A549 (cell line): Measurements from ENCODE around the gene SIGLEC8. TPM values are rescaled to one million over a fixed set of nuclear protein-coding genes. Genes with fewer than 3 reads are reported as not detected.

Experiments used
- ATAC-seq, 2 experiments: fragments of 200-7000 bp in 1 of 2; fragments of >200 bp in 1 of 2; cut with Nextera tagmentation in 1 of 2; cut with Tn5 transposase in 1 of 2; 3 replicates each; pipeline versions ENCODE4 v1.8.0 to v1.9.1; 2018 to 2020; ENCODE audit warnings: mild to moderate bottlenecking in 1 of 2, moderate library complexity in 1 of 2
- CTCF ChIA-PET: fragments of 300-600 bp; sonication (Branson Sonifier 250); formaldehyde crosslinking; extraction: SDS; loops from one replicate; lab custom pipeline; 2021; ENCODE audit warnings: antibody characterized with exemption, inconsistent platforms; lab: Yijun Ruan, JAX
- POLR2A ChIA-PET: fragments of 350-600 bp; formaldehyde crosslinking; extraction: SDS; loops from one replicate; lab custom pipeline; 2021; ENCODE audit warnings: antibody characterized with exemption, inconsistent platforms; lab: Yijun Ruan, JAX
- DNase-seq, 2 experiments: peaks; one replicate each; pipeline versions ENCODE4 v3.0.0 to v3.0.0-alpha.2; 2011 to 2016; ENCODE audit warnings: low read depth in 1 of 2, low spot score in 1 of 2
- FAIRE-seq: peaks from 2 replicates; lab custom pipeline; 2011; peaks lifted over from hg19 to GRCh38; lab: Jason Lieb, UNC
- H3K27ac ChIP-seq, 2 experiments: fragments of >200 bp; sonication (Bioruptor Twin); formaldehyde crosslinking; 3 replicates each; pipeline ENCODE4 v1.5.1; 2016 to 2017
- H3K4me1 ChIP-seq: fragments of >200 bp; sonication (Bioruptor Twin); formaldehyde crosslinking; 3 replicates; pipeline ENCODE4 v1.6.1; 2016
- H3K4me2 ChIP-seq: fragments of >200 bp; sonication (Bioruptor Twin); formaldehyde crosslinking; 3 replicates; pipeline ENCODE4 v1.6.1; 2016
- H3K4me3 ChIP-seq: fragments of >200 bp; sonication (Bioruptor Twin); formaldehyde crosslinking; 3 replicates; pipeline ENCODE4 v1.5.1; 2016
- H3K9me3 ChIP-seq: fragments of >200 bp; sonication (Bioruptor Twin); formaldehyde crosslinking; 3 replicates; pipeline ENCODE4 v1.6.1; 2016
- BHLHE40 ChIP-seq: IDR thresholded peaks from 2 replicates; pipeline ENCODE4 v1.6.1; 2012; ENCODE audit warnings: low read depth, low read length, inconsistent platforms
- CBX2 ChIP-seq: fragments of 200-600 bp; sonication (generic); IDR thresholded peaks from 2 replicates; pipeline ENCODE4 v1.6.1; 2016; ENCODE audit warnings: low read depth, mild to moderate bottlenecking, borderline replicate concordance
- CHD2 ChIP-seq: fragments of 150-350 bp; IDR thresholded peaks from 2 replicates; pipeline ENCODE4 v1.6.1; 2014; ENCODE audit warnings: low read length; ENCODE audit not compliant: partially characterized antibody
- CHD4 ChIP-seq: fragments of 200-600 bp; sonication (generic); IDR thresholded peaks from 2 replicates; pipeline ENCODE4 v1.6.1; 2016; ENCODE audit warnings: antibody characterized with exemption, mild to moderate bottlenecking, borderline replicate concordance
- CTCF ChIP-seq: fragments of >200 bp; sonication (Bioruptor Twin); formaldehyde crosslinking; IDR thresholded peaks from 3 replicates; pipeline ENCODE4 v1.5.1; 2016
- E2F6 ChIP-seq: IDR thresholded peaks from 2 replicates; pipeline ENCODE4 v1.6.1; 2012; ENCODE audit warnings: low read depth, borderline replicate concordance
- EHF ChIP-seq: fragments of 250-450 bp; sonication (Bioruptor Pico); IDR thresholded peaks from 2 replicates; pipeline ENCODE4 v1.5.0; 2020; ENCODE audit warnings: mild to moderate bottlenecking
- EHMT2 ChIP-seq: fragments of 200-600 bp; sonication (generic); IDR thresholded peaks from 2 replicates; pipeline ENCODE4 v1.6.1; 2016; ENCODE audit warnings: antibody characterized with exemption, low read depth, mild to moderate bottlenecking, moderate library complexity
- ELK1 ChIP-seq: fragments of 150-350 bp; IDR thresholded peaks from 2 replicates; pipeline ENCODE4 v1.6.1; 2014; ENCODE audit warnings: low read depth, mild to moderate bottlenecking, low read length
- EP300 ChIP-seq, 2 experiments: fragments of >200 bp; sonication (Bioruptor Twin); formaldehyde crosslinking; IDR thresholded peaks; 2 replicates in 1 of 2; 3 replicates in 1 of 2; pipeline ENCODE4 v1.6.1; 2016 to 2017
- ESRRA ChIP-seq: fragments of 150-350 bp; IDR thresholded peaks from 2 replicates; pipeline ENCODE4 v1.6.1; 2014; ENCODE audit warnings: mild to moderate bottlenecking, low read length, borderline replicate concordance
- GATA3 ChIP-seq: IDR thresholded peaks from 2 replicates; pipeline ENCODE4 v1.6.1; 2012; ENCODE audit warnings: borderline replicate concordance
- HDAC2 ChIP-seq: fragments of 200-600 bp; sonication (generic); IDR thresholded peaks from 2 replicates; pipeline ENCODE4 v1.6.1; 2016
- HEYL ChIP-seq: fragments of 250-450 bp; sonication (Bioruptor Pico); IDR thresholded peaks from 2 replicates; pipeline ENCODE4 v1.8.0; 2021; ENCODE audit warnings: mild to moderate bottlenecking, moderate library complexity
- JUN ChIP-seq, 2 experiments: fragments of >200 bp; sonication (Bioruptor Twin); formaldehyde crosslinking; IDR thresholded peaks; 2 replicates in 1 of 2; 3 replicates in 1 of 2; pipeline ENCODE4 v1.6.1; 2016 to 2017
- JUNB ChIP-seq: fragments of >200 bp; sonication (Bioruptor Twin); formaldehyde crosslinking; IDR thresholded peaks from 2 replicates; pipeline ENCODE4 v1.6.1; 2016
- KDM5A ChIP-seq: fragments of 200-600 bp; sonication (generic); IDR thresholded peaks from 2 replicates; pipeline ENCODE4 v1.6.1; 2016; ENCODE audit warnings: antibody characterized with exemption, mild to moderate bottlenecking
- MAX ChIP-seq: IDR thresholded peaks from 2 replicates; pipeline ENCODE4 v1.6.1; 2012
- MYC ChIP-seq: IDR thresholded peaks from 2 replicates; pipeline ENCODE4 v1.6.1; 2012; ENCODE audit warnings: mild to moderate bottlenecking, inconsistent platforms, low read length, improper control_type of control experiment, borderline replicate concordance
- NFE2L2 ChIP-seq: fragments of 150-350 bp; conservative IDR thresholded peaks from 2 replicates; pipeline ENCODE4 v1.6.1; 2014; ENCODE audit warnings: low read length
- POLR2AphosphoS2 ChIP-seq: conservative IDR thresholded peaks from 2 replicates; pipeline ENCODE4 v1.6.1; 2012; ENCODE audit warnings: low read length, improper control_type of control experiment, inconsistent platforms
- RCOR1 ChIP-seq: fragments of 150-350 bp; IDR thresholded peaks from 2 replicates; pipeline ENCODE4 v1.6.1; 2014; ENCODE audit warnings: antibody characterized with exemption, low read length, low read depth
- REST ChIP-seq: fragments of 200-600 bp; sonication (generic); IDR thresholded peaks from 2 replicates; pipeline ENCODE4 v1.6.1; 2016; ENCODE audit warnings: antibody characterized with exemption, mild to moderate bottlenecking, moderate library complexity
- SMC3 ChIP-seq: fragments of >200 bp; sonication (Bioruptor Twin); formaldehyde crosslinking; IDR thresholded peaks from 3 replicates; pipeline ENCODE4 v1.6.1; 2018; ENCODE audit warnings: inconsistent platforms
- TP53 ChIP-seq: fragments of 250-450 bp; sonication (Bioruptor Pico); IDR thresholded peaks from 2 replicates; pipeline ENCODE4 v1.5.0; 2021; ENCODE audit warnings: mild to moderate bottlenecking, moderate library complexity
- USF2 ChIP-seq: fragments of 450-650 bp; IDR thresholded peaks from 2 replicates; pipeline ENCODE4 v1.6.1; 2014; ENCODE audit warnings: antibody characterized with exemption
- ZC3H11A ChIP-seq: fragments of 450-650 bp; IDR thresholded peaks from 2 replicates; pipeline ENCODE4 v1.6.1; 2014; ENCODE audit warnings: antibody characterized with exemption, mild to moderate bottlenecking
- ZFP36 ChIP-seq: fragments of 450-650 bp; IDR thresholded peaks from 2 replicates; pipeline ENCODE4 v1.6.1; 2014; ENCODE audit warnings: borderline replicate concordance; ENCODE audit not compliant: partially characterized antibody
- ZNF302 ChIP-seq: fragments of 250-450 bp; sonication (Bioruptor Pico); IDR thresholded peaks from 2 replicates; pipeline ENCODE4 v1.9.0; 2021; ENCODE audit warnings: inconsistent platforms, mild to moderate bottlenecking, moderate library complexity
- WGBS: methylation state at CpG from one replicate; pipeline ENCODE4 v1.1.6; 2017; ENCODE audit errors: missing lambda C conversion rate; 5-methylcytosine and 5-hydroxymethylcytosine counted together
- polyA plus RNA-seq, 4 experiments: library from polyadenylated mRNA; depleted of rRNA in 3 of 4; stranded (reverse); fragments of >200 nt; fragmentation: RNase III in 1 of 4; extraction: RNeasy Plus Mini Kit Qiagen cat#74134 plus additional on column Dnase treatment in 1 of 4; gene quantifications; 2 replicates in 3 of 4; 3 replicates in 1 of 4; pipeline ENCODE4 v1.2.3, GENCODE V29; 2011 to 2017

Gene SIGLEC8
- polyA plus RNA-seq, 2 of the 4 experiments (the other 2 are of a cell fraction): not detected

GRCh38 chr19:51468545-51468920 lies 10.3 kb upstream of the SIGLEC8 start:
- Histone ChIP-seq H3K27ac (no peak overlapping the region), H3K4me1 (no peaks in the 10 kb centered on the region), H3K4me3 (no peak overlapping the region), H3K4me2 (no peak overlapping the region), H3K9me3 (peaks cover 6% of the 10 kb centered on the region; the same call in 1 of the 3 replicates)
- POLR2A ChIA-PET: no interaction called here
- TF ChIP-seq KDM5A (no peak), E2F6 (no peak), HEYL (CRISPR knock-in tag) (no peak), ZFP36 (no peak), CHD2 (no peak), HDAC2 (no peak), EP300 (IDR thresholded peaks at IDR 0.05) (no peak), NFE2L2 (no peak), ZNF302 (no peak), CBX2 (no peak), ELK1 (no peak), SMC3 (no peak), BHLHE40 (no peak), MYC (no peak), EHMT2 (no peak)
- 20% methylated on average over 2 of the region's 2 CpGs for WGBS
- FAIRE-seq: no peak
- CTCF ChIA-PET: interaction anchor here (0.8 to 1.4 kb wide), 5 partner anchors 8 to 191 kb away, joined by 3 to 4 read pairs (median 3); no protein-coding TSS in a partner anchor
- no peak for ATAC-seq
- no peak for DNase-seq

GRCh38 chr19:51467864-51468544 lies 9.8 kb upstream of the SIGLEC8 start:
- no peak for ATAC-seq
- DNase-seq: no peak
- CTCF ChIA-PET: interaction anchor here (0.8 to 1.4 kb wide), 4 partner anchors 28 to 191 kb away, joined by 3 to 4 read pairs (median 4); no protein-coding TSS in a partner anchor
- TF ChIP-seq USF2: no peak
- TF ChIP-seq CHD4: no peak
- no peak for TF ChIP-seq EHF (CRISPR knock-in tag)
- TF ChIP-seq MAX: no peak
- no peak for TF ChIP-seq REST
- TF ChIP-seq ESRRA: no peak
- no peak for TF ChIP-seq CTCF
- no peak for TF ChIP-seq GATA3
- no peak for TF ChIP-seq NFE2L2
- TF ChIP-seq POLR2AphosphoS2: no peak
- no peak for TF ChIP-seq JUNB
- TF ChIP-seq JUN (IDR thresholded peaks at IDR 0.05): no peak
- no peak for TF ChIP-seq ZC3H11A
- no peak for TF ChIP-seq RCOR1
- TF ChIP-seq TP53: no peak
- no peak for FAIRE-seq
- no peak overlapping the region for H3K4me2 ChIP-seq
- no peak overlapping the region for H3K4me3 ChIP-seq
- POLR2A ChIA-PET: no interaction called here
- WGBS: 2% methylated on average over 4 of the region's 4 CpGs
- 0 out of 3 replicates have a peak, but pooled peaks cover 4% of the 10 kb centered on the region for H3K9me3 ChIP-seq
- H3K27ac ChIP-seq: no peak overlapping the region
- H3K4me1 ChIP-seq: no peaks in the 10 kb centered on the region
